Measurements from ENCODE around the gene RIPK1.

Gene RIPK1

DNA sequence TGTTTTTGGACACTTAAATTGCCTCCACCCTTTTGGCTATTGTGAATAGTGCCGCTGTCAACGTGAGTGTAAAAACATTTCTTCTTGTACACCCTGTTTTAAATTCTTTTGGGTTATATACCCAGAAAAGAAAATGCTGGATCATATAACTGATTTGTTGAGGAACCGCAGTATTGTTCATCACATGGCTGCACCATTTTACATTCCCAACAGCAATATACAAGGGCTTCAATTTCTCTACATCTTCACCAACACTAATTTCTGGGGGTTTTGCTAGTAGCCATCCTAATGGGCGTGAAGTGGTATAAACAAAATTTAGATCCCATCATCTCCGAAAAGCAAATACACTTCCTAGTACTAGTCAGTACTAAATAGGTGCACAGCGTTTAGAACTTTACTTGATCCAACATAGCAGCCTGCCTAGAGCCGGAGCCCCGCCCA lies 49.6 kb downstream of the RIPK1 start:
- no peaks in the 10 kb centered on the region for H4K20me1 ChIP-seq (ENCODE audit: insufficient read depth, low read length, poor library complexity, severe bottlenecking)
- H3K9me2 ChIP-seq (replicated peaks; ENCODE audit: low read depth, low read length), result no peaks in the 10 kb centered on the region
- TF ChIP-seq EZH2phosphoT487 (IDR thresholded peaks at IDR 0.05; ENCODE audit: borderline replicate concordance), result no peak
- TF ChIP-seq, protein P1, sequence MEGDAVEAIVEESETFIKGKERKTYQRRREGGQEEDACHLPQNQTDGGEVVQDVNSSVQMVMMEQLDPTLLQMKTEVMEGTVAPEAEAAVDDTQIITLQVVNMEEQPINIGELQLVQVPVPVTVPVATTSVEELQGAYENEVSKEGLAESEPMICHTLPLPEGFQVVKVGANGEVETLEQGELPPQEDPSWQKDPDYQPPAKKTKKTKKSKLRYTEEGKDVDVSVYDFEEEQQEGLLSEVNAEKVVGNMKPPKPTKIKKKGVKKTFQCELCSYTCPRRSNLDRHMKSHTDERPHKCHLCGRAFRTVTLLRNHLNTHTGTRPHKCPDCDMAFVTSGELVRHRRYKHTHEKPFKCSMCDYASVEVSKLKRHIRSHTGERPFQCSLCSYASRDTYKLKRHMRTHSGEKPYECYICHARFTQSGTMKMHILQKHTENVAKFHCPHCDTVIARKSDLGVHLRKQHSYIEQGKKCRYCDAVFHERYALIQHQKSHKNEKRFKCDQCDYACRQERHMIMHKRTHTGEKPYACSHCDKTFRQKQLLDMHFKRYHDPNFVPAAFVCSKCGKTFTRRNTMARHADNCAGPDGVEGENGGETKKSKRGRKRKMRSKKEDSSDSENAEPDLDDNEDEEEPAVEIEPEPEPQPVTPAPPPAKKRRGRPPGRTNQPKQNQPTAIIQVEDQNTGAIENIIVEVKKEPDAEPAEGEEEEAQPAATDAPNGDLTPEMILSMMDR (conservative IDR thresholded peaks at IDR 0.05; ENCODE audit: low read length), result no peak
- H3F3A ChIP-seq (ENCODE audit: low read depth), result no peaks in the 10 kb centered on the region
- H3K79me2 ChIP-seq (ENCODE audit: insufficient read depth, low read length), result peaks cover 7% of the 10 kb centered on the region
- H3K9ac ChIP-seq (ENCODE audit: low read depth, low read length, poor library complexity, severe bottlenecking), result peak overlapping the region; percentile 91
- no peaks in the 10 kb centered on the region for H3K9me3 ChIP-seq (ENCODE audit: insufficient read depth, low read depth, low read length)
- H2AFZ ChIP-seq (ENCODE audit: low read length), result peak overlapping the region; percentile 99
- H3K4me2 ChIP-seq (ENCODE audit: low read depth, low read length, poor library complexity, severe bottlenecking), result peak overlapping the region; percentile 88
- peaks cover 16% of the 10 kb centered on the region for H3K4me1 ChIP-seq (ENCODE audit: insufficient read depth, low read length, poor library complexity, severe bottlenecking)
- H3K4me3 ChIP-seq (ENCODE audit: low read length, poor library complexity, severe bottlenecking), result peak overlapping the region; percentile 88
- peaks cover 16% of the 10 kb centered on the region; the same call in 1 of the 2 replicates for H3K36me3 ChIP-seq (ENCODE audit: insufficient read depth, low read length)
- H3K27me3 ChIP-seq (ENCODE audit: insufficient read depth, low read length, poor library complexity, severe bottlenecking), result no peaks in the 10 kb centered on the region

DNA sequence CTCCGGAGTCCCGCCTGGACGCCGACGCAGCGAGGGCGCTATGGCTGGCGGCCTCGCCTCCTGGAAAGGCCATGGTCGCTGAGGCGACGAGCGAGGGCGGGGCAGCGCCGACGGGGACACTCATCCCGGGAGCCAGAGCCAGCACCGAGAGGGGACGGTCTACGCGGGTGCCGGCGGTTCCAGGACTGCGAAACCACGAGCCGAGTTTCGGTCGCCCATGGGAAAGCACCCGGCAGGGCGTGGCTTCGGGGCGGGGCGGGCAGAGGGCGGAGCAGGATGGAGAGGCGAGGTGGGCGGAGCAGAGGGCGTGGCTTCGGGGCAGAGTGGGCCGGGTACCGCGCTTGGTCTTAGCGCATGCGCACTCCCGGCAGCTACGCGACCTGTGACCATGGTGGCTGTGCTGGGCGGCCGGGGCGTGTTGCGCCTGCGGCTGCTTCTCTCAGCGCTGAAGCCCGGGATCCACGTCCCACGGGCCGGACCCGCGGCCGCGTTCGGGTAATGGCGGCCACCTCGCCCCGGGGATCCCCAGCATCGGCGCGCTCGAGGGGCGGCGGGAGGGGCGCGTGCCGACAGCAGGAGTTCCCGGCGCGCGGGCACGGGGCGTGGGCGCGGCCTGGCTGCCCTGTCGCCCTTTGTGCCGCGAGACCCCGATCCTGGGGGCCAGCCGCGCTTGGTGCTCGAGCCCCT lies 50.2 kb downstream of the RIPK1 start, which contains the start of gene BPHL:
Gene BPHL, plus strand, starts transcription at position 359 of the 687 bp plus-strand sequence. Its CDS starts 30 bp downstream, at position 389.
- H3K36me3 ChIP-seq (ENCODE audit: insufficient read depth, low read length), result peaks cover 11% of the 10 kb centered on the region; the same call in 1 of the 2 replicates
- peak within 1 kb of the TSS; percentile 91 for H3K9ac ChIP-seq (ENCODE audit: low read depth, low read length, poor library complexity, severe bottlenecking)
- peak within 1 kb of the TSS; percentile 99 for H2AFZ ChIP-seq (ENCODE audit: low read length)
- H3K27me3 ChIP-seq (ENCODE audit: insufficient read depth, low read length, poor library complexity, severe bottlenecking), result no peaks in the 10 kb centered on the region
- no peak for TF ChIP-seq EZH2phosphoT487 (IDR thresholded peaks at IDR 0.05; ENCODE audit: borderline replicate concordance)
- TF ChIP-seq, protein P1 (conservative IDR thresholded peaks at IDR 0.05; ENCODE audit: low read length), result no peak
- no peaks in the 10 kb centered on the region for H4K20me1 ChIP-seq (ENCODE audit: insufficient read depth, low read length, poor library complexity, severe bottlenecking)
- no peaks in the 10 kb centered on the region for H3K9me3 ChIP-seq (ENCODE audit: insufficient read depth, low read depth, low read length)
- H3K4me3 ChIP-seq (ENCODE audit: low read length, poor library complexity, severe bottlenecking), result peak within 1 kb of the TSS; percentile 88
- H3K9me2 ChIP-seq (replicated peaks; ENCODE audit: low read depth, low read length), result no peaks in the 10 kb centered on the region
- no peaks in the 10 kb centered on the region for H3F3A ChIP-seq (ENCODE audit: low read depth)
- H3K79me2 ChIP-seq (ENCODE audit: insufficient read depth, low read length), result peaks cover 7% of the 10 kb centered on the region
- H3K4me1 ChIP-seq (ENCODE audit: insufficient read depth, low read length, poor library complexity, severe bottlenecking), result peaks cover 16% of the 10 kb centered on the region
- H3K4me2 ChIP-seq (ENCODE audit: low read depth, low read length, poor library complexity, severe bottlenecking), result peak within 1 kb of the TSS; percentile 96

DNA sequence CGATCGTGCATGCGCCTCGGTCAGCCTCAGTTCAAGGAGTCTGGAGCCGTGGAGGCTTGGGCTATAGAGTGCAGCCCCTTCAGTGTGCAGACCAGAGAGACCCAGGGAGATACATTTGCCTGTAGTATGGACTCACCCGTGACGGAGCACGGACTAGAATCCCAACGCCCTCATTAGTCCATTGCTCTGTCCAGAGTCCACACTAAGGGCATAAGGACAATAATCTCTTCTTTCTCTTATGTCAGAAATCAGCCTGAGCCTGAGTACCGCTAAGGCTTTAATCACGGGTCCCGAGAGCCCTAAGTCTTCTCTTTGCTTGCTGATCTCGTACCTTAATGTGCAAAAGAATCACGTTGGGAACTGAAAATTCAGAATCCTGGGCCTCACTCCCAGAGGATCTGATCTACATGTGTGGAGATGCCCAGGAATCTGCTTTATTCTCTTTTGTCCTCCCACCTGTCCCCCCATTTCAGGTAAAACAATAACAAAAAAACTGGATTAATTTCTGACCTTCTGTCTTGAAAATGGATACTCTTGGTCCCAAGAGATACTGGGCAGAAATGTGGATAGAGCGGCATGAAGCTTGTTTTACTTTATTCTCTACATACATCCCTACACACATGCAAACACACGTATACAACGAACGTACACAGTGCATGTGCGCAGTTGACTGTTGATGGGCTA lies 50.9 kb downstream of the RIPK1 start:
- H3K9me3 ChIP-seq (ENCODE audit: insufficient read depth, low read depth, low read length), result no peaks in the 10 kb centered on the region
- peaks cover 16% of the 10 kb centered on the region for H3K4me1 ChIP-seq (ENCODE audit: insufficient read depth, low read length, poor library complexity, severe bottlenecking)
- TF ChIP-seq, protein P1 (conservative IDR thresholded peaks at IDR 0.05; ENCODE audit: low read length), result no peak
- TF ChIP-seq EZH2phosphoT487 (IDR thresholded peaks at IDR 0.05; ENCODE audit: borderline replicate concordance), result no peak
- no peaks in the 10 kb centered on the region for H3K27me3 ChIP-seq (ENCODE audit: insufficient read depth, low read length, poor library complexity, severe bottlenecking)
- H3K4me3 ChIP-seq (ENCODE audit: low read length, poor library complexity, severe bottlenecking), result peak overlapping the region; percentile 88
- H3F3A ChIP-seq (ENCODE audit: low read depth), result no peaks in the 10 kb centered on the region
- H3K9me2 ChIP-seq (replicated peaks; ENCODE audit: low read depth, low read length), result no peaks in the 10 kb centered on the region
- no peaks in the 10 kb centered on the region for H4K20me1 ChIP-seq (ENCODE audit: insufficient read depth, low read length, poor library complexity, severe bottlenecking)
- H3K4me2 ChIP-seq (ENCODE audit: low read depth, low read length, poor library complexity, severe bottlenecking), result peak overlapping the region; percentile 96
- H3K79me2 ChIP-seq (ENCODE audit: insufficient read depth, low read length), result peaks cover 7% of the 10 kb centered on the region
- peak overlapping the region; percentile 99 for H2AFZ ChIP-seq (ENCODE audit: low read length)
- H3K36me3 ChIP-seq (ENCODE audit: insufficient read depth, low read length), result peaks cover 4% of the 10 kb centered on the region; the same call in 1 of the 2 replicates
- H3K9ac ChIP-seq (ENCODE audit: low read depth, low read length, poor library complexity, severe bottlenecking), result peak overlapping the region; percentile 91
